HG02623 (cell line): ENCODE data around the gene NIPBL.
"Not testable (repeated sequence)": the region's sequence is repeated elsewhere in the genome, so short reads cannot be mapped to it uniquely, and the experiment has no call there.

Source experiments
- ATAC-seq: cut with Tn5 transposase; IDR thresholded peaks from one replicate; pipeline ENCODE4 v1.9.1; 2021; ENCODE audit warnings: moderate library complexity; ENCODE audit not compliant: unreplicated experiment

NIPBL gene

GRCh38 chr5:36878392-36879082 lies 2.0 kb downstream of the NIPBL start:
- ATAC-seq, result no peak

GRCh38 chr5:36879274-36880033 lies 2.9 kb downstream of the NIPBL start:
- ATAC-seq, result no peak

DNA sequence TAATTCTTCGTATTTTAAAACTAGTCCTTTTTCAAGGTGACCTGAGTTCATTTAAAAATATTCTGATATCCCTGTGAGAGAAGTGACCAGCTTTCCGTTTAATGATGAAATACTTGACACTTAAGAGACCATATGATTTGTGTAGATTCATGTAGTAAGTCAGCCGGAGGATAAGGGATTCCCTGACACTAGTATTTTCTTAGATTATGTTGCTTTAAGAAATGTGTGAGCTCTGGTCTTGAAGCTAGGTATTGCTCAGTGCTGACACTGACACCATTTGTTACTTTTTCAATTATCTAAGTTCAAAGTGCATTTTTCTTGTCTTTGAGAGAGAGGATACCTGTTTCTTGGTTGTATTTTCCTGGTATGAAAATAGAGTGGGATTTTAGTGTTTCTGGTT lies 4.2 kb downstream of the NIPBL start:
- ATAC-seq, result no peak

DNA sequence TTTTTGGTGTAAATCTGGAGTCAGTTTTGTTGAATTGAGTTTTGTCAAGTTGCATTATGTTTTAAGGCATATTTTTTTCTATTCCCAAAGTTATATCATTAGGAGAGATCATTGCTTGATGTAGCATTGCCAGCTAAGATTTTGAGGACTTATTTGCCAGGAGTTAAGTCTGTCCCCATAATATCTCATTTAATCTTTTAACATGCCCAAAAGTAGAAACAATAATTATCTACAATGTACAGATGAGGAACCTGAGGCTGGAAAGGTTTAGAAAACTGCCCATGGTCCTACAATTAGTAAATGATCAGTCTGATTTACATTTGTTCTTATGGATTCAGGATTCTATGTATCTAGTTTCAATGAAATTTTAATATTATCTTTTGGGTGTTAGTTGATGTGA lies 4.7 kb downstream of the NIPBL start:
- no peak for ATAC-seq

GRCh38 chr5:36881807-36882206 lies 5.2 kb downstream of the NIPBL start:
- ATAC-seq, result no peak

- ATAC-seq, result peak; percentile 25
These were observed 5.7 kb downstream of the NIPBL start for GRCh38 chr5:36882250-36882649.

GRCh38 chr5:36883894-36884462 lies 7.4 kb downstream of the NIPBL start:
- ATAC-seq, result no peak

DNA sequence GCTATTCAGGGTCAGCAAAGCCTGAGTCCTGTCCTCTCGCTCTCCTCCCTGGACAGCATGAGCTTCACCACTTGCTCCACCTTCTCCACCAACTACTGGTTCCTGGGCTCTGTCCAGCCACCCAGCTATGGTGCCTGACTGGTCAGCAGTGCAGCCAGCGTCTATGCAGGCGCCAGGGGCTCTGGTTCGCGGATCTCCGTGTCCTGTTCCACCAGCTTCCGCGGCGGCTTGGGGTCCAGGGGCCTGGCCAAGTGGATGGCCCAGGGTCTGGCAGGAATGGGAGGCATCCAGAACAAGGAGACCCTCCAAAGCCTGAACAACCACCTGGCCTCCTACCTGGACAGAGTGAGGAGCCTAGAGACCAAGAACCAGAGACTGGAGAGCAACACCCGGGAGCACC lies 8.6 kb downstream of the NIPBL start:
- ATAC-seq, result no peak

GRCh38 chr5:36885566-36886485 lies 9.3 kb downstream of the NIPBL start:
- no peak for ATAC-seq

GRCh38 chr5:36886791-36887190 lies 10.2 kb downstream of the NIPBL start:
- no peak for ATAC-seq

GRCh38 chr5:36887532-36887931 lies 11.0 kb downstream of the NIPBL start:
- ATAC-seq, result no peak

DNA sequence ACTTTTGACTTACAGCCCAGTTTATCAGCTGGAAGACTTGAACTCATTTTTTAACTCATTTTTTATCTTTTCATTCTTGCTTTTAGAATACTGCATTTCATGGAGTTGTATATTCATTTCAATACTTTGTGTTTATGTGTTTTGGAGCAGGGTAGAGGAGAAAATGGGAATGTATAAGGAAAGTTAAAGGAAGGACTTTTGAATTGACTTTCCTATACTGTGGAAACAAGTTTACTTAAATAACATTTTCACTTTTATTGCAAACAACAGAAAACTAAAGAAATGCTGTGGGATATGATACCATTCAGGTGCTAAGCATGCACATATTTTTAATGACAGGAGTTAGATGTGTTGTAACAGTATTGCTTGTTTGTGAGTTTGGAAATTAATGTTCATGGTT lies 11.7 kb downstream of the NIPBL start:
- no peak for ATAC-seq

- ATAC-seq, result no peak
These were observed 12.7 kb downstream of the NIPBL start for GRCh38 chr5:36889264-36889663.

GRCh38 chr5:36891266-36891665 lies 14.7 kb downstream of the NIPBL start:
- ATAC-seq, result no peak

- not testable (repeated sequence) for ATAC-seq
These were observed 15.7 kb downstream of the NIPBL start for GRCh38 chr5:36892085-36892830.

DNA sequence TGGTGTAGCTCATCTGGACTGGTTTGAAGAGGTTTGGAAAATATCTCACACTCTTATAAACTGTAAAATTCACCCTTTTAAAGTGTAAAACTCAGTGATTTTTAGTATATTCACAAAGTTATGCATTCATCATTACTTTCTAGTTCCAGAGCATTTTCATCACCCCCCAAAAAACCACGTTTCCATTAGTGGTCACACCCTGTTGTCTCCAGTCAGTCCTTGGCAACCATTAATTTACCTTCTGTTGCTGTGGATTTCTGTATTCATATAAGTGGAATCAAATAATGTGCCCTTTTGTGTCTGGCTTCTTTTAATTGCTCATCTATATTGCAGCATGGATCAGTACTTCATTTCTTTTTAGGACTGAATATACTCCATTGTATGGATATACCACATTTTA lies 18.4 kb downstream of the NIPBL start:
- ATAC-seq, result no peak

DNA sequence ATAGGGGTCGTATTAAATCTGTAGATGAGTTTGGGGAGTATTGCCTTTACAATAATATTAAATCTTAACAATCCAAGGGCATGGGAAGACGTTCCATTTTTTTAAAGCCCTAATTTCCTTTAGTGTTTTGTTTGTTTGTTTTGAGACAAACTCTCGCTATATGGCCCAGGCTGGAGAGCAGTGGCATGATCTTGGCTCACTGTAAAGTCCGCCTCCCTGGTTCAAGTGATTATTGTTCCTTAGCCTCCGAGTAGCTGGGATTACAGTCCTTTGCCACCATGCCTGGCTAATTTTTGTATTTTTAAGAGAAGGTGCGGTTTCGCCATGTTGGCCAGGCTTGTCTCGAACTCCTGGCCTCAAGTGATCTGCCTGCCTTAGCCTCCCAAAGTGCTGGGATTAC lies 19.9 kb downstream of the NIPBL start:
- ATAC-seq, result no peak

DNA sequence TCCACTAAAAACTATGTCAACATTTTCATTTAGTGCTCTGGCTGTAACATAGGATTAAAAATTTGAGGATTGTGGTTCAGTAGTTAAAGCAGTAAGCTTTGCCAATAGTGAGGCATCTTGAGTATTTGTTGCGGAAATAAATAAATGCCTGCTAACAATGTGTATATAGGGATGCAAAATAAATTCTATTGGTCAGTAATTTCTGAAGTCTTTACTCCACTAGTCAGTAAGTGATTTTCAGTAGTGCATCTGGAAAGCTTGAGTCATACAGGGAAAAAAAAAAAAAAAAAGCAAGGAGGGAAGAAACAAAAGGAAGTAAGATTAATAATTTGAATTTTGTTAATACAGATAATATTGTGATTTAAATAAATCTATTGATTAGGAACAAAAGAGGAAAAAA lies 21.0 kb downstream of the NIPBL start:
- no peak for ATAC-seq

DNA sequence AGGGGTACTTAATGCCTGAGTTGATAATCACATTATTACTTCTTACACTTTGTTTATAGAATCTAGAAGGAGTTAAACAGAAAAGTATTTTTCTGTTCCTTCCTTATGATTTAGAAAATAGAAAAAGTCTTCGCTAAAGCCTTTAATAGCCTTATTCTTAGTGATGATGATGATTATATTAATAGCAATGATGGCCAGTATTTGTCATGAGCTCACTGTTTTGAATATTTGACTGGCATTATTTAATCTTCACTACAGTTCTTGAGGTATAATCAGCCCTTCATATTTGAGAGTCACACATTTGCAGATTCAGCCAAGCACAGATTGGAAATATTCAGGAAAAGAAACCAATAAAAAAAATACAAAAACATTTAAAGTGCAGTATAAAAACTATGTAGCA lies 23.3 kb downstream of the NIPBL start:
- ATAC-seq, result no peak

DNA sequence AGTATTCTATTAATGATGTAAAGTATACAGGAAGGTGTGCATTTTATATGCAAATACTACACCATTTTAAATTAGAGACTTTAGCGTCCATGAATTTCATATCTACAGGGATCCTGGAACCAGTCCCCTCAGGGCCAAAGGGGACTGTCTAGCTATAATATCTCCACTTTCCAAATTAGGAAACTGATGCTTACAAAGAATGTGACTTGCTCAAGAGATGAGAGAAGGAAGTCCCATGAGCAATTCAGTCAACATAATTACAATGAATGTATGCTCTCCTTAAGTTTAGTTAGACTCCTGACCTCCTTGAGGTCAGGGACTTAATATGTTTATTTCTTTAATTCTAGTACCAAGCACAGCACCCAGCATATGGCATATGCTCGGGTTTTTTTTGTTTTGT lies 23.7 kb downstream of the NIPBL start:
- ATAC-seq, result no peak

- not testable (repeated sequence) for ATAC-seq
These were observed 24.5 kb downstream of the NIPBL start for GRCh38 chr5:36901077-36901476.
